SK-N-SH (cell line): Measurements from ENCODE around the gene EXPH5. TPM values are rescaled to one million over a fixed set of nuclear protein-coding genes. Genes with fewer than 3 reads are reported as not detected.

Source experiments
- CTCF ChIA-PET: fragments of 300-600, 350-600 bp; formaldehyde crosslinking; extraction: SDS; loops from one replicate; lab custom pipeline; 2021; lab: Yijun Ruan, JAX
- POLR2A ChIA-PET: fragments of 350-600 bp; sonication (Branson Sonifier 250); formaldehyde crosslinking; extraction: SDS; loops from one replicate; lab custom pipeline; 2020; ENCODE audit warnings: antibody characterized with exemption, inconsistent platforms; lab: Yijun Ruan, JAX
- DNase-seq: peaks from one replicate; pipeline ENCODE4 v3.0.0; 2012
- H2AFZ ChIP-seq: fragments of 200-600 bp; sonication (generic); 2 replicates; pipeline ENCODE4 v1.8.1; 2016; ENCODE audit warnings: antibody characterized with exemption, mild to moderate bottlenecking, low read depth
- H3F3A ChIP-seq: fragments of 200-600 bp; sonication (generic); replicated peaks from 2 replicates; pipeline ENCODE3; 2016; ENCODE audit warnings: antibody characterized with exemption, mild to moderate bottlenecking; ENCODE audit not compliant: insufficient read depth
- H3K27ac ChIP-seq, 2 experiments: fragments of 200-500 bp in 1 of 2; fragments of 200-600 bp in 1 of 2; sonication (Bioruptor generic) in 1 of 2; sonication (generic), shearing (Covaris generic) in 1 of 2; 2 replicates each; pipeline versions ENCODE4 v1.5.1 to v1.6.1; 2014 to 2016; ENCODE audit warnings: low read depth in 2 of 2, inconsistent platforms in 1 of 2, low read length in 1 of 2, mild to moderate bottlenecking in 1 of 2, mixed read lengths in 1 of 2
- H3K27me3 ChIP-seq: fragments of 200-600 bp; sonication (generic), shearing (Covaris generic); 2 replicates; pipeline ENCODE4 v1.6.1; 2016; ENCODE audit warnings: mixed run types; ENCODE audit not compliant: insufficient read depth
- H3K36me3 ChIP-seq, 2 experiments: fragments of 200-500 bp in 1 of 2; fragments of 200-600 bp in 1 of 2; sonication (Bioruptor generic) in 1 of 2; sonication (generic) in 1 of 2; replicated peaks in 1 of 2; 2 replicates each; pipeline versions ENCODE3 to v1.5.1; 2014 to 2016; ENCODE audit warnings: low read length in 1 of 2, mild to moderate bottlenecking in 1 of 2; ENCODE audit not compliant: insufficient read depth in 2 of 2, control insufficient read depth in 1 of 2
- H3K4me1 ChIP-seq, 2 experiments: fragments of 200-500 bp in 1 of 2; fragments of 200-600 bp in 1 of 2; sonication (Bioruptor generic) in 1 of 2; sonication (generic), shearing (Covaris generic) in 1 of 2; 2 replicates each; pipeline versions ENCODE4 v1.5.1 to v1.6.1; 2014 to 2016; ENCODE audit warnings: low read depth in 1 of 2, low read length in 1 of 2, mixed run types in 1 of 2; ENCODE audit not compliant: insufficient read depth in 2 of 2, control insufficient read depth in 1 of 2
- H3K4me2 ChIP-seq: fragments of 200-600 bp; sonication (generic), shearing (Covaris generic); 2 replicates; pipeline ENCODE4 v1.6.1; 2017; ENCODE audit warnings: mixed run types
- H3K4me3 ChIP-seq, 2 experiments: fragments of 200-500 bp in 1 of 2; fragments of 200-600 bp in 1 of 2; sonication (Bioruptor generic) in 1 of 2; sonication (generic), shearing (Covaris generic) in 1 of 2; 2 replicates each; pipeline versions ENCODE4 v1.5.1 to v1.8.1; 2014 to 2016; ENCODE audit warnings: low read depth in 2 of 2, inconsistent platforms in 1 of 2, low read length in 1 of 2, mild to moderate bottlenecking in 1 of 2, mixed read lengths in 1 of 2, moderate library complexity in 1 of 2
- H3K79me2 ChIP-seq: fragments of 200-600 bp; sonication (generic); 2 replicates; pipeline ENCODE4 v1.8.1; 2017; ENCODE audit warnings: mild to moderate bottlenecking; ENCODE audit not compliant: insufficient read depth
- H3K9ac ChIP-seq: fragments of 200-600 bp; sonication (generic); 2 replicates; pipeline ENCODE4 v1.6.1; 2017; ENCODE audit warnings: mixed run types
- H3K9me2 ChIP-seq: fragments of 200-600 bp; sonication (generic); 2 replicates; pipeline ENCODE4 v1.6.1; 2017; ENCODE audit warnings: mixed run types
- H3K9me3 ChIP-seq: fragments of 200-600 bp; sonication (generic); 2 replicates; pipeline ENCODE4 v1.6.1; 2017; ENCODE audit warnings: mixed run types, mild to moderate bottlenecking, moderate library complexity
- H4K20me1 ChIP-seq: fragments of 200-600 bp; sonication (generic); 2 replicates; pipeline ENCODE4 v1.6.1; 2017; ENCODE audit warnings: mild to moderate bottlenecking, mixed run types; ENCODE audit not compliant: insufficient read depth
- CHD2 ChIP-seq: fragments of 150-350 bp; IDR thresholded peaks from 2 replicates; pipeline ENCODE4 v1.6.1; 2018; ENCODE audit warnings: low read length; ENCODE audit not compliant: partially characterized antibody
- FOSL2 ChIP-seq: IDR thresholded peaks from 2 replicates; pipeline ENCODE4 v1.4.0; 2012; ENCODE audit warnings: low read depth, mild to moderate bottlenecking, moderate library complexity, borderline replicate concordance
- FOXJ3 ChIP-seq: sonication (generic); formaldehyde crosslinking; IDR thresholded peaks from 2 replicates; pipeline ENCODE4 v1.5.1; 2020; ENCODE audit warnings: mild to moderate bottlenecking, missing genetic modification reagents
- NFIC ChIP-seq: IDR thresholded peaks from 2 replicates; pipeline ENCODE4 v1.4.0; 2012; ENCODE audit warnings: borderline replicate concordance
- NRF1 ChIP-seq: IDR thresholded peaks from 2 replicates; pipeline ENCODE4 v1.6.1; 2012; ENCODE audit warnings: low read depth, mild to moderate bottlenecking, low read length
- POLR2AphosphoS5 ChIP-seq: IDR thresholded peaks from 2 replicates; pipeline ENCODE4 v1.6.1; 2012; ENCODE audit warnings: low read depth, low read length
- SIN3A ChIP-seq: IDR thresholded peaks from 2 replicates; pipeline ENCODE4 v1.6.1; 2012; ENCODE audit warnings: low read depth, mild to moderate bottlenecking, low read length, moderate library complexity, borderline replicate concordance
- USF2 ChIP-seq: fragments of 150-350 bp; IDR thresholded peaks from 2 replicates; pipeline ENCODE4 v1.6.1; 2017; ENCODE audit warnings: antibody characterized with exemption, low read length, low read depth, borderline replicate concordance
- ZBTB33 ChIP-seq: IDR thresholded peaks from 2 replicates; pipeline ENCODE4 v1.4.0; 2012; ENCODE audit warnings: low read depth, borderline replicate concordance
- WGBS: methylation state at CpG from one replicate; pipeline ENCODE4 v1.1.6; 2017; ENCODE audit warnings: low lambda C conversion rate; 5-methylcytosine and 5-hydroxymethylcytosine counted together
- polyA plus RNA-seq, 3 experiments: library from polyadenylated mRNA; depleted of rRNA; stranded (reverse); fragments of >200 nt; gene quantifications; 2 replicates each; pipeline ENCODE4 v1.2.3, GENCODE V29; 2012
- TF ChIP-seq, protein P1 (sequence below): fragments of 200-600 bp; sonication (generic); IDR thresholded peaks from 2 replicates; pipeline ENCODE4 v1.6.1; 2017; ENCODE audit warnings: antibody characterized with exemption, mild to moderate bottlenecking, moderate library complexity
- TF ChIP-seq, protein P2 (sequence below): fragments of 150-350 bp; IDR thresholded peaks from 2 replicates; pipeline ENCODE4 v1.6.1; 2016; ENCODE audit warnings: mild to moderate bottlenecking, low read depth, low read length

The EXPH5 gene
- polyA plus RNA-seq, 1 of the 3 experiments (the other 2 are of a cell fraction), result 0.05 TPM

DNA sequence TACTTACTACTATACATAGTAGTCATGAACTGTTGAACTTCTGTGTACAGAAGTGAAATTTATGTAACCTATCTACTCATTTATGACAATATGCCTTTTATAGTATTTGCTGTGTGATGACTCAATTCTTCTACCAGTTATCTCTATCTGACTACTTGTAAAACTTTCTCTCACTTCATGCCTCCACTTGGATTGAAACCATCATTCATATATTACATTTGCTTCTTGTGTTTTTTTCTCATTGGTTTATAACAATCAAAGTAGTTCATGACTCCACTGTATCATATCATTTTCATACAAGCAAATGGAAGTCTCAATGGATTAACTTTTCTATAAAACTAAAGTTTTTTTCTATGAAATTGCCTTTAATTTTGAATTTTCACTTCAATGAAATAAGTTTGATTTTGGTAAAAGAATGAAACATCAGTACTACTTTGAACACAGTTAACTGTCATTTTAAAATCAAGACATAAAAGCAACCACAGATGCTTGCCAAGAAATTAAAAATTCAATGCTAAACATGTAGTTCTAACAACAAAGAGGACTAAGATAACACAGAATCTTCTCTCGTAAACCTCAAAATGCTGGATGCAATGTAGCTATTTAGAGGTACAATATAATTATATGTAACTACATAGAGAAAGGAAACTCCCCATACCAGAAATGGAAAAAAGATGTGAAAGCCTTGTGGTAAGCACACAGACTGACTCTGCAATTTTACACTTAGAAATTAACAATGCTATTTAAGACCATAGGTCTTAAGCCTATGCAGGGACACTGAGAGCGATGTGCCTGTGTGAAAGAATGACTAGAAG, 27.6 kb upstream of the EXPH5 start:
- no peak for DNase-seq
- no peak overlapping the region for H3K4me2 ChIP-seq
- no peaks in the 10 kb centered on the region for H3K9me2 ChIP-seq
- ChIA-PET POLR2A (no interaction called here), CTCF (no interaction called here)
- no peaks in the 10 kb centered on the region for H3K36me3 ChIP-seq
- no peak overlapping the region for H2AFZ ChIP-seq
- H3F3A ChIP-seq, result no peaks in the 10 kb centered on the region
- no peaks in the 10 kb centered on the region for H3K27me3 ChIP-seq
- no peak overlapping the region for H3K4me3 ChIP-seq
- H3K79me2 ChIP-seq, result no peaks in the 10 kb centered on the region
- H4K20me1 ChIP-seq, result no peaks in the 10 kb centered on the region
- H3K9ac ChIP-seq, result no peak overlapping the region
- 82% methylated on average over 2 of the region's 2 CpGs for WGBS
- no peaks in the 10 kb centered on the region for H3K9me3 ChIP-seq
- H3K4me1 ChIP-seq, result peaks cover 0 to 3% of the 10 kb centered on the region in 2 experiments; a peak in 2 of 4 replicates
- H3K27ac ChIP-seq, result no peak overlapping the region
- TF ChIP-seq, protein P1, sequence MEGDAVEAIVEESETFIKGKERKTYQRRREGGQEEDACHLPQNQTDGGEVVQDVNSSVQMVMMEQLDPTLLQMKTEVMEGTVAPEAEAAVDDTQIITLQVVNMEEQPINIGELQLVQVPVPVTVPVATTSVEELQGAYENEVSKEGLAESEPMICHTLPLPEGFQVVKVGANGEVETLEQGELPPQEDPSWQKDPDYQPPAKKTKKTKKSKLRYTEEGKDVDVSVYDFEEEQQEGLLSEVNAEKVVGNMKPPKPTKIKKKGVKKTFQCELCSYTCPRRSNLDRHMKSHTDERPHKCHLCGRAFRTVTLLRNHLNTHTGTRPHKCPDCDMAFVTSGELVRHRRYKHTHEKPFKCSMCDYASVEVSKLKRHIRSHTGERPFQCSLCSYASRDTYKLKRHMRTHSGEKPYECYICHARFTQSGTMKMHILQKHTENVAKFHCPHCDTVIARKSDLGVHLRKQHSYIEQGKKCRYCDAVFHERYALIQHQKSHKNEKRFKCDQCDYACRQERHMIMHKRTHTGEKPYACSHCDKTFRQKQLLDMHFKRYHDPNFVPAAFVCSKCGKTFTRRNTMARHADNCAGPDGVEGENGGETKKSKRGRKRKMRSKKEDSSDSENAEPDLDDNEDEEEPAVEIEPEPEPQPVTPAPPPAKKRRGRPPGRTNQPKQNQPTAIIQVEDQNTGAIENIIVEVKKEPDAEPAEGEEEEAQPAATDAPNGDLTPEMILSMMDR, result no peak
- TF ChIP-seq NRF1 (no peak), FOSL2 (no peak), USF2 (no peak), SIN3A (no peak), NFIC (no peak), ZBTB33 (no peak), POLR2AphosphoS5 (no peak), CHD2 (no peak), FOXJ3 (CRISPR knock-in tag) (no peak)
- TF ChIP-seq, protein P2, sequence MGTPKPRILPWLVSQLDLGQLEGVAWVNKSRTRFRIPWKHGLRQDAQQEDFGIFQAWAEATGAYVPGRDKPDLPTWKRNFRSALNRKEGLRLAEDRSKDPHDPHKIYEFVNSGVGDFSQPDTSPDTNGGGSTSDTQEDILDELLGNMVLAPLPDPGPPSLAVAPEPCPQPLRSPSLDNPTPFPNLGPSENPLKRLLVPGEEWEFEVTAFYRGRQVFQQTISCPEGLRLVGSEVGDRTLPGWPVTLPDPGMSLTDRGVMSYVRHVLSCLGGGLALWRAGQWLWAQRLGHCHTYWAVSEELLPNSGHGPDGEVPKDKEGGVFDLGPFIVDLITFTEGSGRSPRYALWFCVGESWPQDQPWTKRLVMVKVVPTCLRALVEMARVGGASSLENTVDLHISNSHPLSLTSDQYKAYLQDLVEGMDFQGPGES, result no peak
